Hepatocyte (in vitro differentiated cells): ENCODE results near the gene SHISA7.

ENCODE experiments used
- EZH2phosphoT487 ChIP-seq: fragments of 200-600 bp; sonication (generic); IDR thresholded peaks from one replicate; pipeline ENCODE4 v1.6.1; 2018; ENCODE audit warnings: antibody characterized with exemption, mild to moderate bottlenecking, low read depth, moderate library complexity; ENCODE audit not compliant: unreplicated experiment, severe bottlenecking
- TF ChIP-seq, protein P1 (sequence below): fragments of 200-600 bp; sonication (generic); IDR thresholded peaks from 2 replicates; pipeline ENCODE4 v1.5.1; 2016; ENCODE audit warnings: antibody characterized with exemption, mild to moderate bottlenecking; ENCODE audit not compliant: poor library complexity

DNA sequence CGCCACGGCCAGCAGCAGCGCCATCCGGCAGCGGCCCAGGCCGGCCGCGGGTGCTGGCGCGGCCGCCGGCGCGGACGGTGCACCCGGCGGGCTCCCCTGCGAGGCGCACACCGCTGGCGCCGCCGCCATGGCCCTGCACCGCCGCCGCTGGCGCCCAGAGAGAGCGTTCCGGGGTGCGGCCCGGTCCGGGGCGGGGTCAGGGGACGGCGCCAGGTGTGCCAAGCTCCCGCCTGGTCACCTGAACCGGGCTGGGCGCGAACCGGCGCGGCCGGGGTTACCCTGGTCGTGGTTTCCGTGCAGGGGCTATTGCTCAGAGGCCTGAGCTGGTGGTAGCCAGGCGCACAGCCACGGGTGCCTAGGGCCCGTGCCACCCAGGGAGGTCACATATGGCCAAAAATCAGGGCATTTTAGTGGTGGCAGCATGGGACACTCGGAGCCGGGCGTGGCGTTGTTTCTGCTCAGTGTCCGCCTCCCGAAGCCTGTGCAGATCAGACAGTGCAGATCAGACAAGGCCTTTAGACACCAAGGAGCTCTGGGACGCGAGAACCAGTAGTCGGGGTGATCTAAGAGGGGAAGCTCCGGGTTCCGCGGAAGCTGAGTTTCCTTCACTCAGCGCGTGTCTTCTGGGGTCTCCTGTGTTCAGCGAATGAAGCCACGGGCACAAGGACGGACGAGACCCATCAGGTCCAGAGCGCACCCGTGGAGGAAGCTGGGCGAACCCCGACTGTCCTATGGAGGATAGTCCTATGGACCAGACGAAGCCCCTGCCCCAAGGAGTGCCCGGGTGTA lies 58.8 kb downstream of the SHISA7 start, which contains the start of gene TMEM238:
- TF ChIP-seq, protein P1, sequence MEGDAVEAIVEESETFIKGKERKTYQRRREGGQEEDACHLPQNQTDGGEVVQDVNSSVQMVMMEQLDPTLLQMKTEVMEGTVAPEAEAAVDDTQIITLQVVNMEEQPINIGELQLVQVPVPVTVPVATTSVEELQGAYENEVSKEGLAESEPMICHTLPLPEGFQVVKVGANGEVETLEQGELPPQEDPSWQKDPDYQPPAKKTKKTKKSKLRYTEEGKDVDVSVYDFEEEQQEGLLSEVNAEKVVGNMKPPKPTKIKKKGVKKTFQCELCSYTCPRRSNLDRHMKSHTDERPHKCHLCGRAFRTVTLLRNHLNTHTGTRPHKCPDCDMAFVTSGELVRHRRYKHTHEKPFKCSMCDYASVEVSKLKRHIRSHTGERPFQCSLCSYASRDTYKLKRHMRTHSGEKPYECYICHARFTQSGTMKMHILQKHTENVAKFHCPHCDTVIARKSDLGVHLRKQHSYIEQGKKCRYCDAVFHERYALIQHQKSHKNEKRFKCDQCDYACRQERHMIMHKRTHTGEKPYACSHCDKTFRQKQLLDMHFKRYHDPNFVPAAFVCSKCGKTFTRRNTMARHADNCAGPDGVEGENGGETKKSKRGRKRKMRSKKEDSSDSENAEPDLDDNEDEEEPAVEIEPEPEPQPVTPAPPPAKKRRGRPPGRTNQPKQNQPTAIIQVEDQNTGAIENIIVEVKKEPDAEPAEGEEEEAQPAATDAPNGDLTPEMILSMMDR, result no peak
- TF ChIP-seq EZH2phosphoT487, result no peak
